KG1 (cell line): Measurements from ENCODE around the gene HTN3.
"Not testable (repeated sequence)": the region's sequence is repeated elsewhere in the genome, so short reads cannot be mapped to it uniquely, and the experiment has no call there.

Experiments
- DNase-seq: peaks from one replicate; lab custom pipeline; 2025; lab: John Stamatoyannopoulos, UW

The HTN3 gene

GRCh38 chr4:70028159-70028558 is at the start of gene HTN3:
Gene HTN3 (plus strand): TSS chr4:70028459. CDS start chr4:70030741, 2,282 bp downstream.
- DNase-seq = not testable (repeated sequence)

GRCh38 chr4:69984030-69984443 is 44.2 kb upstream of the HTN3 start:
- DNase-seq = no peak

GRCh38 chr4:69986663-69987062 is 41.6 kb upstream of the HTN3 start:
- no peak for DNase-seq

GRCh38 chr4:69991016-69991415 is 37.2 kb upstream of the HTN3 start:
- DNase-seq = no peak

GRCh38 chr4:69994782-69995181 is 33.5 kb upstream of the HTN3 start:
- DNase-seq = no peak

GRCh38 chr4:69995526-69996016 is 32.7 kb upstream of the HTN3 start, which contains the start of gene STATH:
Gene STATH (plus strand): TSS chr4:69995966. CDS start chr4:69998438, 2,472 bp downstream.
- no peak for DNase-seq

- no peak for DNase-seq
Observed at GRCh38 chr4:69999420-69999819, 28.8 kb upstream of the HTN3 start.

- DNase-seq = no peak
Observed at GRCh38 chr4:70000711-70001110, 27.5 kb upstream of the HTN3 start.

GRCh38 chr4:70002507-70002906 is 25.8 kb upstream of the HTN3 start:
- no peak for DNase-seq

- no peak for DNase-seq
Observed at GRCh38 chr4:70008771-70009170, 19.5 kb upstream of the HTN3 start.

GRCh38 chr4:70019006-70019405 is 9.3 kb upstream of the HTN3 start:
- not testable (repeated sequence) for DNase-seq

- no peak for DNase-seq
Observed at GRCh38 chr4:70023218-70023617, 5.0 kb upstream of the HTN3 start.

GRCh38 chr4:70027011-70027410 is 1.2 kb upstream of the HTN3 start:
- DNase-seq = no peak

GRCh38 chr4:70037559-70037958 is 9.3 kb downstream of the HTN3 start:
- DNase-seq = not testable (repeated sequence)

- DNase-seq = not testable (repeated sequence)
Observed at GRCh38 chr4:70039928-70040327, 11.7 kb downstream of the HTN3 start.

GRCh38 chr4:70041652-70042286 is 13.5 kb downstream of the HTN3 start:
- no peak for DNase-seq

GRCh38 chr4:70050138-70050537 is 21.9 kb downstream of the HTN3 start, which contains the start of gene HTN1:
Gene HTN1 (plus strand): TSS chr4:70050438. CDS start chr4:70053077, 2,639 bp downstream.
- DNase-seq = not testable (repeated sequence)

GRCh38 chr4:70056534-70056933 is 28.3 kb downstream of the HTN3 start:
- DNase-seq = not testable (repeated sequence)

- DNase-seq = no peak
Observed at GRCh38 chr4:70057651-70058050, 29.4 kb downstream of the HTN3 start.

GRCh38 chr4:70059149-70059548 is 30.9 kb downstream of the HTN3 start:
- no peak for DNase-seq

GRCh38 chr4:70062000-70062399 is 33.7 kb downstream of the HTN3 start:
- no peak for DNase-seq

- DNase-seq = no peak
Observed at GRCh38 chr4:70080205-70080604, 51.9 kb downstream of the HTN3 start.
